ENCODE data around the gene DNAI7. TPM values are rescaled to one million over a fixed set of nuclear protein-coding genes. Genes with fewer than 3 reads are reported as not detected.

The DNAI7 gene
- total and polyA plus RNA-seq, 2 of the 8 experiments (the other 6 are each of a cell fraction or from before 2014, with no cell fraction given), result 0.12 to 0.28 TPM

- TF ChIP-seq, protein P1, sequence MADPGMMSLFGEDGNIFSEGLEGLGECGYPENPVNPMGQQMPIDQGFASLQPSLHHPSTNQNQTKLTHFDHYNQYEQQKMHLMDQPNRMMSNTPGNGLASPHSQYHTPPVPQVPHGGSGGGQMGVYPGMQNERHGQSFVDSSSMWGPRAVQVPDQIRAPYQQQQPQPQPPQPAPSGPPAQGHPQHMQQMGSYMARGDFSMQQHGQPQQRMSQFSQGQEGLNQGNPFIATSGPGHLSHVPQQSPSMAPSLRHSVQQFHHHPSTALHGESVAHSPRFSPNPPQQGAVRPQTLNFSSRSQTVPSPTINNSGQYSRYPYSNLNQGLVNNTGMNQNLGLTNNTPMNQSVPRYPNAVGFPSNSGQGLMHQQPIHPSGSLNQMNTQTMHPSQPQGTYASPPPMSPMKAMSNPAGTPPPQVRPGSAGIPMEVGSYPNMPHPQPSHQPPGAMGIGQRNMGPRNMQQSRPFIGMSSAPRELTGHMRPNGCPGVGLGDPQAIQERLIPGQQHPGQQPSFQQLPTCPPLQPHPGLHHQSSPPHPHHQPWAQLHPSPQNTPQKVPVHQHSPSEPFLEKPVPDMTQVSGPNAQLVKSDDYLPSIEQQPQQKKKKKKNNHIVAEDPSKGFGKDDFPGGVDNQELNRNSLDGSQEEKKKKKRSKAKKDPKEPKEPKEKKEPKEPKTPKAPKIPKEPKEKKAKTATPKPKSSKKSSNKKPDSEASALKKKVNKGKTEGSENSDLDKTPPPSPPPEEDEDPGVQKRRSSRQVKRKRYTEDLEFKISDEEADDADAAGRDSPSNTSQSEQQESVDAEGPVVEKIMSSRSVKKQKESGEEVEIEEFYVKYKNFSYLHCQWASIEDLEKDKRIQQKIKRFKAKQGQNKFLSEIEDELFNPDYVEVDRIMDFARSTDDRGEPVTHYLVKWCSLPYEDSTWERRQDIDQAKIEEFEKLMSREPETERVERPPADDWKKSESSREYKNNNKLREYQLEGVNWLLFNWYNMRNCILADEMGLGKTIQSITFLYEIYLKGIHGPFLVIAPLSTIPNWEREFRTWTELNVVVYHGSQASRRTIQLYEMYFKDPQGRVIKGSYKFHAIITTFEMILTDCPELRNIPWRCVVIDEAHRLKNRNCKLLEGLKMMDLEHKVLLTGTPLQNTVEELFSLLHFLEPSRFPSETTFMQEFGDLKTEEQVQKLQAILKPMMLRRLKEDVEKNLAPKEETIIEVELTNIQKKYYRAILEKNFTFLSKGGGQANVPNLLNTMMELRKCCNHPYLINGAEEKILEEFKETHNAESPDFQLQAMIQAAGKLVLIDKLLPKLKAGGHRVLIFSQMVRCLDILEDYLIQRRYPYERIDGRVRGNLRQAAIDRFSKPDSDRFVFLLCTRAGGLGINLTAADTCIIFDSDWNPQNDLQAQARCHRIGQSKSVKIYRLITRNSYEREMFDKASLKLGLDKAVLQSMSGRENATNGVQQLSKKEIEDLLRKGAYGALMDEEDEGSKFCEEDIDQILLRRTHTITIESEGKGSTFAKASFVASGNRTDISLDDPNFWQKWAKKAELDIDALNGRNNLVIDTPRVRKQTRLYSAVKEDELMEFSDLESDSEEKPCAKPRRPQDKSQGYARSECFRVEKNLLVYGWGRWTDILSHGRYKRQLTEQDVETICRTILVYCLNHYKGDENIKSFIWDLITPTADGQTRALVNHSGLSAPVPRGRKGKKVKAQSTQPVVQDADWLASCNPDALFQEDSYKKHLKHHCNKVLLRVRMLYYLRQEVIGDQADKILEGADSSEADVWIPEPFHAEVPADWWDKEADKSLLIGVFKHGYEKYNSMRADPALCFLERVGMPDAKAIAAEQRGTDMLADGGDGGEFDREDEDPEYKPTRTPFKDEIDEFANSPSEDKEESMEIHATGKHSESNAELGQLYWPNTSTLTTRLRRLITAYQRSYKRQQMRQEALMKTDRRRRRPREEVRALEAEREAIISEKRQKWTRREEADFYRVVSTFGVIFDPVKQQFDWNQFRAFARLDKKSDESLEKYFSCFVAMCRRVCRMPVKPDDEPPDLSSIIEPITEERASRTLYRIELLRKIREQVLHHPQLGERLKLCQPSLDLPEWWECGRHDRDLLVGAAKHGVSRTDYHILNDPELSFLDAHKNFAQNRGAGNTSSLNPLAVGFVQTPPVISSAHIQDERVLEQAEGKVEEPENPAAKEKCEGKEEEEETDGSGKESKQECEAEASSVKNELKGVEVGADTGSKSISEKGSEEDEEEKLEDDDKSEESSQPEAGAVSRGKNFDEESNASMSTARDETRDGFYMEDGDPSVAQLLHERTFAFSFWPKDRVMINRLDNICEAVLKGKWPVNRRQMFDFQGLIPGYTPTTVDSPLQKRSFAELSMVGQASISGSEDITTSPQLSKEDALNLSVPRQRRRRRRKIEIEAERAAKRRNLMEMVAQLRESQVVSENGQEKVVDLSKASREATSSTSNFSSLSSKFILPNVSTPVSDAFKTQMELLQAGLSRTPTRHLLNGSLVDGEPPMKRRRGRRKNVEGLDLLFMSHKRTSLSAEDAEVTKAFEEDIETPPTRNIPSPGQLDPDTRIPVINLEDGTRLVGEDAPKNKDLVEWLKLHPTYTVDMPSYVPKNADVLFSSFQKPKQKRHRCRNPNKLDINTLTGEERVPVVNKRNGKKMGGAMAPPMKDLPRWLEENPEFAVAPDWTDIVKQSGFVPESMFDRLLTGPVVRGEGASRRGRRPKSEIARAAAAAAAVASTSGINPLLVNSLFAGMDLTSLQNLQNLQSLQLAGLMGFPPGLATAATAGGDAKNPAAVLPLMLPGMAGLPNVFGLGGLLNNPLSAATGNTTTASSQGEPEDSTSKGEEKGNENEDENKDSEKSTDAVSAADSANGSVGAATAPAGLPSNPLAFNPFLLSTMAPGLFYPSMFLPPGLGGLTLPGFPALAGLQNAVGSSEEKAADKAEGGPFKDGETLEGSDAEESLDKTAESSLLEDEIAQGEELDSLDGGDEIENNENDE (IDR thresholded peaks at IDR 0.05; ENCODE audit: insufficient replicate concordance, low read length), result peak; percentile 34
- TF ChIP-seq, protein P2, sequence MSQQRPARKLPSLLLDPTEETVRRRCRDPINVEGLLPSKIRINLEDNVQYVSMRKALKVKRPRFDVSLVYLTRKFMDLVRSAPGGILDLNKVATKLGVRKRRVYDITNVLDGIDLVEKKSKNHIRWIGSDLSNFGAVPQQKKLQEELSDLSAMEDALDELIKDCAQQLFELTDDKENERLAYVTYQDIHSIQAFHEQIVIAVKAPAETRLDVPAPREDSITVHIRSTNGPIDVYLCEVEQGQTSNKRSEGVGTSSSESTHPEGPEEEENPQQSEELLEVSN (IDR thresholded peaks at IDR 0.05), result no peak
Observed at GRCh38 chr12:25155022-25155576, 39.9 kb downstream of the DNAI7 start (continued).
